HG02840 (cell line): Measurements from ENCODE around the gene PARL.

Experiments
- ATAC-seq: cut with Tn5 transposase; IDR thresholded peaks from one replicate; pipeline ENCODE4 v1.9.1; 2021; ENCODE audit warnings: mild to moderate bottlenecking, moderate library complexity, moderate number of reproducible peaks; ENCODE audit not compliant: unreplicated experiment, low FRiP score

The PARL gene

DNA sequence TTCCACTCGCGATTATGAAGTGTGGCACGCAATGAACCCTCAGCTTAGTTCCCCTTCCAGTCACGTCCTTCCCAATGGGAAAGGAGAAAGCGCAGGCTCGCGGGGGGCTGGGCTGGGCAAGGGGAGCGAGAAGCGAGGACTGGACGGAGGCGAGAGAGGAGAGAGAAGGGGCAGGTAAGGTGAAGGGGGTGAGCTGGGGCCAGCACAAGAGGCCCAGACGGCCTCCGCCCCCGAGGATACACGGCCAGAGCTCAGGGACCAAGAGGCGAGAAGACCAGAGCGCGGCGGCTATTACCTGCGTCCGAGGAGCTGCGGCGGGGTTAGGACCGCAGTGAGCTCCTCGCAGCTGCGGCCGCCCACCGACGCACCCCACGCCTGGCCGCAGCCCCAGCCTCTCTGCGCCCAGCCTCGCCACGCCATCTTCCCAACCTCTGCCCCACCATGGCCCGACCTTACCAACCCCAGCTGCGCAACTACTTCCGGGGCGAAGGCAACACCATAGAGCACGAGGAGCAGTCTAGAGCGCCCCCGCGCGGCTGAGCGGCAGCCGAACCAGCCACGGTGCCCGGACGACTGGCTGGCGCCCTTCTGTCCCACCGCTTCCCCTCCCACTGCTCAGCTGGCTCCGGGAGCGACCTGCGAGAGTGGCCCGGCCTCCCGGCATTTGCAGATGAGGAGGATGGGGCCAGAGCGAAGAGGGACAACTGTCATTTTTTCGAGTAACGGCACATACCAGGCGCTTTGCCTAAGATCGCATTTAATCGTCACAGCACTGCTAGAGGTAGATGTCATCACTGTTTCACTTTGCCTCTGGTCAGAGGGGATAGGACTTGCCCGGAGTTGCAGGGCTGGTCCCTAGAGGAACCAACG lies at the start of gene PARL:
Gene PARL, minus strand, starts transcription at position 454 of the 870 bp plus-strand sequence. Its CDS starts 34 bp downstream, at position 420.
- ATAC-seq: peak; percentile 99

- ATAC-seq: no peak
These were observed 48.5 kb upstream of the PARL start for GRCh38 chr3:183933160-183933559.

DNA sequence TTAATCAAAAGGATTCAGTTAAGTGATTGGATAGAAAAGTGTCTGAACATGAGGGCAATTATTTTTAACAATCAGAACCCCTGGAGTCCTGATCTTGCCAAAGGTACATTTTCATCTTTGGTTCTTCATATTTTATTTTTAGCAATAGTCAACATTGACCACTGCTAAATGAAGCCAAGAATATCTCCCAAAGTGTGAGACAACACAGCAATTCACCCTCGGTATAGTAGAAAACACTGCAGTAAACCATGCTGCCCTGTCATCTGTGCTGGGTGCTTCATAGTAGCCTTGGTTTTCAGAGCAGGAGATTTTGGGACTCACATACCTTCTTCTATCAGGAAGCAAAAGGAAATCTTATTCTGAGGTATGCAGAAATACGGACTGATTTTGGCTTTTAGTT lies 47.2 kb upstream of the PARL start:
- no peak for ATAC-seq

DNA sequence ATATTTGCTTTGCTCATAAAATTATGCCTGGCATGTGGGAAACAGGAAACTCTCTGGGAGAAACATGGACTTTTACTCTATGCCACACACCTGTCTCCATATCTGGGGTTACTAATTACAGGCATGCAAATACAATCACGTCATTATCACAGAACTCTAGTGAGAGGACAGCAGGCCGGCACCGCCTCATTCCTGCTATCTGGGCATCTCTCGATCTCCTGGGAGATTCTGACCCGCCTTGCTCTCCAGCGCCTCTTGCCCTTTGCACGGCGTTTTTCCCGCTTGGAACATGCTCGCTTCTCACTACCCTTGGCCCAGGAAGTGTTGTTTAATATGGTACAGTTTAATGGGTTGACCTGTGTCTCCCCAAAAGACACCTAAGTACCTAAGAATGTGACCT lies 45.4 kb upstream of the PARL start:
- ATAC-seq: no peak

- no peak for ATAC-seq
These were observed 42.4 kb upstream of the PARL start for GRCh38 chr3:183927059-183927458.

DNA sequence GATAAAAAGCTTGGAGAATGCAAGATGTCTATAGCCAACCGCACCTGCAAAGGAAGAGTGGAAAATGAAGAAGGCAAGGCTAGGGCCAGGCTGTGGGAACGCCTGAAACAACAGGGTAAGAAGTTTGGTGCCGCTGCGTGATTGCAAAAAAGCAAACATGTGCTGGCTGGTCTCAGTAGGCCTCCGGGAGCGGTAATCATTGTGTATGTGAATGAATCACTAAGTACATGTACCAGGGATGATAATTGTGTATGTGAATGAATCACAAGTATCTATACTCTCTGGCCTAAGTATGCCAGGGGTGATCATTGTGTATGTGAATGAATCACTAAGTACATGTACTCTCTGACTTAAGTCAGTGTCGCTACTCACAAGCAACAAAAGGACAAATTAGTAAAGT lies 40.3 kb upstream of the PARL start:
- no peak for ATAC-seq

- no peak for ATAC-seq
These were observed 39.9 kb upstream of the PARL start for GRCh38 chr3:183924543-183924942.

- ATAC-seq: no peak
These were observed 37.7 kb upstream of the PARL start for GRCh38 chr3:183922421-183922820.

GRCh38 chr3:183921096-183921495 lies 36.4 kb upstream of the PARL start:
- ATAC-seq: no peak

- ATAC-seq: no peak
These were observed 35.7 kb upstream of the PARL start for GRCh38 chr3:183920416-183920815.

GRCh38 chr3:183918178-183918577 lies 33.5 kb upstream of the PARL start:
- no peak for ATAC-seq

DNA sequence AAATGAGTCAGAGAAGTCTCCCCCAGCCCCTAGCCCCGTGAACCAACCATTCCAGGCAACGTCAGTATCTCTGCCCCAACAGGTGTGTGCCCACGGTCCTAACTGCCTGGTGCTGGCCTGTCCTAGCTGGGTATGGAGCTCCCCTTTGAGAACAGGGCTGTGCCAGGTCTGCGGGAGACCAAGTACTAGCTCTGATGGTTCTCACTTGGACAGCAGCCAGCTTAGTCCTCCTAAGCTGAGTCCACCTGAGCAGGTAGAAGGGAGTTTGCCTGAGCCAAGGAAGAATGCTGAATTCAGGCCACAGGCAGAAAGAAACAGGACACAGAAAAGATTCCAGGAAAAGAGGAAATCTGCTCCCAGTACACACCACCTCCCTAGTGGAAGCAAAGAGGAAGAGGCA lies 33.1 kb upstream of the PARL start:
- no peak for ATAC-seq

DNA sequence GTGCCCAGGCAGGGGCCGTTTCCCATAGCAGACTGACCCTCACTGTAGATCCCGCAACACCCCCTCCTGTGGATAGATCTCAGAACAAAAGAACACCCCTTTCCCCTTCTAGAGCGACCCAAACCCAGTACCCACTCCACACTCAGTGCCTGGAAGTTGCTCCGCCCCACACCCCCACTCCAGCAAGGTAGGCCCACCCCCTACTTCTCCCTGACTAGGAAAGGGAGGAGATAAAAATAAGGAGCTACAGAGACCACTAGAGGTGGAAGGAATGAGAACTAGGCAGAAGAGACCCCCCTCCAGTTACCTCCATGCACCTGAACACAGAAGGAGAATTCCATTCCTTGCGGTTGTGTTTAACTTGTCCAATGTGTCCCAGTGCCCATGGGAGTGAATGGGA lies 30.2 kb upstream of the PARL start:
- ATAC-seq: no peak

- ATAC-seq: no peak
These were observed 28.9 kb upstream of the PARL start for GRCh38 chr3:183913580-183913920.

- ATAC-seq: no peak
These were observed 28.4 kb upstream of the PARL start for GRCh38 chr3:183912895-183913579.

GRCh38 chr3:183911763-183912506 lies 27.3 kb upstream of the PARL start:
- no peak for ATAC-seq

GRCh38 chr3:183911087-183911486 lies 26.4 kb upstream of the PARL start:
- no peak for ATAC-seq

DNA sequence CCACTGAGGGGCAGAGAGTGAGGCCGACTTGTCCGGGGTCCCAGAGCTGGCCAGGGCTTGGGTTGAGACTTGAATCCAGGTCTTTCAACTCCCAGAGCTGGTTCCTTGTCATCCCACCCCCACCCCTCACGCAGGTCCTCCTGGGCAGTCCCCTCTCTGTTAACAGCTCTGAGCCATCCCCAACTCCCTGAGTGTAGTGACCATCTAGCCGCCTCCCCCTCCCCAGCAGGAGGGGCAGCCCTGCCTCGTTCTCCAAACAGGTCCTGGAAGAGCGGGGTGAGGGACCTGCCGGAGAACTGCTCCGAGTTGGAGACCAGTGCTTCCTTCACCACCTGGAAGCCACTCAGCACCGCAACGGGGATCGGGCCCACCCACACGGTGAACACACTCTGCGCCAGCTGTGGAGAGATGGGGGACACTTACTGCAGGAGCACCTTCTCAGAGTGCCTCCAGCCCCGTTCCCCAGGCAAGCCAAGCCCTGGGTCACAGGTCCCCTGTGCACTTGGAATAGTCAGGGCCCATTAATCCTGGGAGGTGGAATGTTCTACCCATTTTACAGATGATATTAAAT lies 24.4 kb upstream of the PARL start:
- ATAC-seq: no peak

GRCh38 chr3:183907911-183908331 lies 23.2 kb upstream of the PARL start:
- no peak for ATAC-seq

DNA sequence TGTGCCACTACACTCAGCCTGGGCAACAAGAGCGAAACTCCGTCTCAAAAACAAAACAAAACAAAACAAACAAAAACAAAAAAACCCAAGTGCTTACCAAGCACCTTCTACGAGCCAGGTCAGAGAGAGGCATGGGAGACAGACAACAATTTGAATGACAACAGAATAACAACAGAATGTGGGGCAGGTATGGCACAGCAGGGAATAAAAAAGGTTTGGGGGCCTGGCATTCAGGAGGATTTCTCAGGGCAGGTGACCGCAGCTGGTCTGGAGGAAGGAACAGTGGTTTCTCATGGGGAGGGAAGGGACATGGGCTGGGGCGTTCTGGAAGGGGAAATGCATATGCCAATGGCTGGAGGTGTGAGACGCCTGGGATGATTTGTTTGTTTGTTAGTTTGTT lies 22.5 kb upstream of the PARL start:
- ATAC-seq: no peak
